HEK293T (cell line): ENCODE results near the gene TEAD3.

ENCODE experiments used
- LEF1 ChIP-seq: fragments of 450-650 bp; IDR thresholded peaks from 2 replicates; pipeline ENCODE4 v1.6.1; 2017; ENCODE audit warnings: mild to moderate bottlenecking, borderline replicate concordance
- SP1 ChIP-seq: fragments of 450-650 bp; IDR thresholded peaks from 2 replicates; pipeline ENCODE4 v1.6.1; 2017

GRCh38 chr6:35454391-35455110 lies 42.3 kb downstream of the TEAD3 start:
- TF ChIP-seq LEF1 (no peak), SP1 (no peak)
